K562 (cell line): ENCODE data around the gene MAPKAPK2. TPM values are rescaled to one million over a fixed set of nuclear protein-coding genes. Genes with fewer than 3 reads are reported as not detected.

Experiments
- CCNT2 ChIP-seq: IDR thresholded peaks from 2 replicates; pipeline ENCODE4 v1.6.1; 2011; ENCODE audit warnings: borderline replicate concordance, low read depth, mild to moderate bottlenecking, moderate library complexity, mixed read lengths, low read length; ENCODE audit not compliant: insufficient read length; ENCODE audit errors: extremely low read depth
- EHMT2 ChIP-seq: fragments of 450-650 bp; IDR thresholded peaks from 2 replicates; pipeline ENCODE4 v1.6.1; 2018; ENCODE audit warnings: antibody characterized with exemption
- ELF4 ChIP-seq: fragments of 450-650 bp; formaldehyde crosslinking; IDR thresholded peaks from 2 replicates; pipeline ENCODE4 v1.4.0; 2022; ENCODE audit warnings: missing genetic modification characterization
- GABPB2 ChIP-seq: fragments of 250-450 bp; sonication (Bioruptor Pico); conservative IDR thresholded peaks from 2 replicates; pipeline ENCODE4 v1.5.1; 2021; ENCODE audit warnings: mild to moderate bottlenecking
- GTF2E2 ChIP-seq: fragments of 200-800 bp; sonication (Bioruptor generic); IDR thresholded peaks from 2 replicates; pipeline ENCODE4 v1.6.1; 2016; ENCODE audit warnings: missing genetic modification characterization, missing compliant biosample characterization
- HMGN3 ChIP-seq: IDR thresholded peaks from 2 replicates; pipeline ENCODE4 v1.6.1; 2011; ENCODE audit warnings: borderline replicate concordance, low read depth, mild to moderate bottlenecking, mixed read lengths, low read length; ENCODE audit not compliant: insufficient read length; ENCODE audit errors: extremely low read depth
- HSF4 ChIP-seq: fragments of 250-450 bp; sonication (Bioruptor Pico); IDR thresholded peaks from 2 replicates; pipeline ENCODE4 v2.1.2; 2022; ENCODE audit warnings: mild to moderate bottlenecking, moderate library complexity, borderline replicate concordance
- JUN ChIP-seq, 2 experiments: sonication (generic) in 1 of 2; formaldehyde crosslinking in 1 of 2; IDR thresholded peaks; 2 replicates each; pipeline versions ENCODE4 v1.6.1 to v1.8.0; 2012 to 2022; ENCODE audit warnings: borderline replicate concordance in 2 of 2, mild to moderate bottlenecking in 2 of 2, improper control_type of control experiment in 1 of 2, low read depth in 1 of 2, low read length in 1 of 2, missing genetic modification reagents in 1 of 2
- MAZ ChIP-seq, 2 experiments: fragments of 450-650 bp in 1 of 2; sonication (generic) in 1 of 2; formaldehyde crosslinking; IDR thresholded peaks in 1 of 2; conservative IDR thresholded peaks in 1 of 2; 2 replicates each; pipeline versions ENCODE4 v1.4.0 to v1.5.0; 2020; ENCODE audit warnings: mild to moderate bottlenecking in 1 of 2, missing genetic modification reagents in 1 of 2
- NFRKB ChIP-seq: fragments of 450-650 bp; IDR thresholded peaks from 2 replicates; pipeline ENCODE4 v1.6.1; 2016; ENCODE audit warnings: low read depth
- NR2C1 ChIP-seq, 2 experiments: fragments of 450-650 bp; IDR thresholded peaks; 2 replicates each; pipeline ENCODE4 v1.6.1; 2017; ENCODE audit warnings: mild to moderate bottlenecking in 2 of 2, antibody characterized with exemption in 1 of 2, inconsistent platforms in 1 of 2, missing compliant biosample characterization in 1 of 2, missing genetic modification characterization in 1 of 2
- TBL1XR1 ChIP-seq, 2 experiments: IDR thresholded peaks; 2 replicates each; pipeline ENCODE4 v1.6.1; 2012; ENCODE audit warnings: improper control_type of control experiment in 2 of 2, low read length in 2 of 2, mild to moderate bottlenecking in 1 of 2
- XRCC4 ChIP-seq: IDR thresholded peaks from one replicate; pipeline ENCODE4 v1.6.1; 2011; ENCODE audit not compliant: insufficient read depth, insufficient read length; ENCODE audit errors: extremely low read depth
- ZNF232 ChIP-seq: sonication (generic); formaldehyde crosslinking; IDR thresholded peaks from 2 replicates; pipeline ENCODE4 v1.8.0; 2022; ENCODE audit warnings: mild to moderate bottlenecking, missing genetic modification reagents
- polyA plus RNA-seq, 8 experiments: library from polyadenylated mRNA; depleted of rRNA in 4 of 8; stranded (reverse) in 5 of 8; unstranded in 3 of 8; fragments of >200 nt; fragmentation: Nextera tagmentation in 2 of 8; fragmentation: Illumina TruSeq in 1 of 8; extraction: Ambion mirVana in 2 of 8; extraction: Trizol in 1 of 8; gene quantifications; 2 replicates each; pipeline versions ENCODE4 v1.2.1 to v1.2.3, GENCODE V29; 2011 to 2014; ENCODE audit warnings: inconsistent platforms in 1 of 8, missing spikeins in 1 of 8
- total RNA-seq, 7 experiments: library from RNA; depleted of rRNA in 6 of 7; stranded (reverse); fragments of >200 nt in 6 of 7; fragmentation: Illumina TruSeq in 2 of 7; extraction: Trizol in 2 of 7; gene quantifications; 2 replicates each; pipeline versions ENCODE4 v1.2.1 to v1.2.3, GENCODE V29; 2011 to 2021; ENCODE audit warnings: low replicate concordance in 1 of 7
- TF ChIP-seq, protein P1 (sequence below), 2 experiments: fragments of 450-650 bp; formaldehyde crosslinking in 1 of 2; IDR thresholded peaks; 2 replicates each; pipeline versions ENCODE4 v1.4.0 to v1.6.1; 2014 to 2020; ENCODE audit warnings: mild to moderate bottlenecking in 2 of 2, borderline replicate concordance in 1 of 2, low read depth in 1 of 2

MAPKAPK2 gene
- total and polyA plus RNA-seq, 9 of the 15 experiments (the other 6 are each of a cell fraction or from before 2014, with no cell fraction given), result 0.63 to 94.2 (median 52.1) TPM

DNA sequence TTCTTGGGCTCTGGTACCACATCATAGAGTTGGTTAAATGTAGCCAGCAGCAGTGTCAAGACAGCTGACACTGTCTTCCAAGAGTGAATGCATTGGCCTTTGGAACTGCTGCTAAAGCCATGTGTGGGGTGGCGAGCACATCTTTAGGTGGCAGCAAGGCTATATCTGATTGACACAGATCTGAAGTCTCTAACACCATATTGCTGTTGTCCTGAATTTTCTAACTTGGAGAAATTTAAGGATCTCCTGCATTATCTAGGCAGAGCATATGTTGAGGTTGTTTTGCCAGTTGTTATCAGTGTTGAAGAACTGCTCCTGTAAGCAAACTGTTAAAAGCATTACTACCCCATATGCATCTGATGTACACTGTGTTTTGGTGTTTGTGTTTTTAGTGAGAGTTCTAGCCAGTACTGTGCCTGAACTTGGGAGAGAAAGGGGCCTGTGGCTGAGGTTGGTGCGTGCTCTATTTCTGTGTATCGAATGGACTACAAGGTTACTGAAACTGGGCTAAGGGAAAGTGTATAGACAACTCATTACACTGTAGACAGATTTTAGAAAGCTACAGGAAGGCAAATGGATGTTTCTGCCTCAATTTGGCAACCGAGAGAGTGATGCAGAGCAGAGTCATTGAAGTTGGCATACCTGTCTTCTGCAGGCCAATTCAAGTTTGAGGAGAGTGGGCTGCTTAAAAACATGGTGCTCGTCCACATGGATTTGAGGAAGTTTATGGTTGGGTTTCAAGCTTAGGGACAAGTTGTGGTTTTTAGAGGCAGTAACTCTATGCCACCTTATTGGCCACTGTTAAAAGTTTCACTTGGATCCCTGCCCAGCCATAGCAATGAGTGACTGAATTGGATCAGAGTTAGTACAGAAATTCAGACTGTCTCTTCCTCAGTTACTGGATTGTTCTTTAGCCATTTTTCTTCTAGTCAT lies 32.5 kb upstream of the MAPKAPK2 start (continued):
- TF ChIP-seq NR2C1 (IDR thresholded peaks at IDR 0.05) (peak; percentile 22; the same call in 1 of the 2 replicates), NR2C1 (tag; IDR thresholded peaks at IDR 0.05) (peak; percentile 61), HMGN3 (no peak), GTF2E2 (tag) (peak; percentile 68; the same call in 1 of the 2 replicates), JUN (IDR thresholded peaks at IDR 0.05; ENCODE audit: borderline replicate concordance, low read depth, low read length) (0 out of 2 replicates have a peak, but pooled peaks have one; percentile 20), JUN (CRISPR knock-in tag; IDR thresholded peaks at IDR 0.05; ENCODE audit: borderline replicate concordance) (no peak), NFRKB (peak; percentile 46; the same call in 1 of the 2 replicates), EHMT2 (peak; percentile 60), HSF4 (CRISPR knock-in tag) (peak; percentile 78; the same call in 1 of the 2 replicates), CCNT2 (peak; percentile 86), ZNF232 (CRISPR knock-in tag) (0 out of 2 replicates have a peak, but pooled peaks have one; percentile 37), XRCC4 (no peak), ELF4 (peak; percentile 78), TBL1XR1 (IDR thresholded peaks at IDR 0.05; ENCODE audit: low read length in 2 of 2) (peak; percentile 79 to 88; a peak in 3 of 4 replicates), GABPB2 (no peak), MAZ (CRISPR knock-in tag; conservative IDR thresholded peaks at IDR 0.05 in 1 of 2, IDR thresholded peaks at IDR 0.05 in 1 of 2) (peak in 1 of 2 experiments; percentile 30)
- TF ChIP-seq, protein P1, sequence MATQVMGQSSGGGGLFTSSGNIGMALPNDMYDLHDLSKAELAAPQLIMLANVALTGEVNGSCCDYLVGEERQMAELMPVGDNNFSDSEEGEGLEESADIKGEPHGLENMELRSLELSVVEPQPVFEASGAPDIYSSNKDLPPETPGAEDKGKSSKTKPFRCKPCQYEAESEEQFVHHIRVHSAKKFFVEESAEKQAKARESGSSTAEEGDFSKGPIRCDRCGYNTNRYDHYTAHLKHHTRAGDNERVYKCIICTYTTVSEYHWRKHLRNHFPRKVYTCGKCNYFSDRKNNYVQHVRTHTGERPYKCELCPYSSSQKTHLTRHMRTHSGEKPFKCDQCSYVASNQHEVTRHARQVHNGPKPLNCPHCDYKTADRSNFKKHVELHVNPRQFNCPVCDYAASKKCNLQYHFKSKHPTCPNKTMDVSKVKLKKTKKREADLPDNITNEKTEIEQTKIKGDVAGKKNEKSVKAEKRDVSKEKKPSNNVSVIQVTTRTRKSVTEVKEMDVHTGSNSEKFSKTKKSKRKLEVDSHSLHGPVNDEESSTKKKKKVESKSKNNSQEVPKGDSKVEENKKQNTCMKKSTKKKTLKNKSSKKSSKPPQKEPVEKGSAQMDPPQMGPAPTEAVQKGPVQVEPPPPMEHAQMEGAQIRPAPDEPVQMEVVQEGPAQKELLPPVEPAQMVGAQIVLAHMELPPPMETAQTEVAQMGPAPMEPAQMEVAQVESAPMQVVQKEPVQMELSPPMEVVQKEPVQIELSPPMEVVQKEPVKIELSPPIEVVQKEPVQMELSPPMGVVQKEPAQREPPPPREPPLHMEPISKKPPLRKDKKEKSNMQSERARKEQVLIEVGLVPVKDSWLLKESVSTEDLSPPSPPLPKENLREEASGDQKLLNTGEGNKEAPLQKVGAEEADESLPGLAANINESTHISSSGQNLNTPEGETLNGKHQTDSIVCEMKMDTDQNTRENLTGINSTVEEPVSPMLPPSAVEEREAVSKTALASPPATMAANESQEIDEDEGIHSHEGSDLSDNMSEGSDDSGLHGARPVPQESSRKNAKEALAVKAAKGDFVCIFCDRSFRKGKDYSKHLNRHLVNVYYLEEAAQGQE (IDR thresholded peaks at IDR 0.05; ENCODE audit: borderline replicate concordance), result peak; percentile 14; the same call in 1 of the 2 replicates
- TF ChIP-seq, protein P1 (CRISPR knock-in tag; IDR thresholded peaks at IDR 0.05; ENCODE audit: low read depth), result no peak
